GM21390 (cell line): ENCODE data around the gene CYB5B.
"Not testable (repeated sequence)": the region's sequence is repeated elsewhere in the genome, so short reads cannot be mapped to it uniquely, and the experiment has no call there.

Experiments used
- ATAC-seq: cut with Tn5 transposase; IDR thresholded peaks from one replicate; pipeline ENCODE4 v1.9.1; 2021; ENCODE audit not compliant: unreplicated experiment

Gene CYB5B

DNA sequence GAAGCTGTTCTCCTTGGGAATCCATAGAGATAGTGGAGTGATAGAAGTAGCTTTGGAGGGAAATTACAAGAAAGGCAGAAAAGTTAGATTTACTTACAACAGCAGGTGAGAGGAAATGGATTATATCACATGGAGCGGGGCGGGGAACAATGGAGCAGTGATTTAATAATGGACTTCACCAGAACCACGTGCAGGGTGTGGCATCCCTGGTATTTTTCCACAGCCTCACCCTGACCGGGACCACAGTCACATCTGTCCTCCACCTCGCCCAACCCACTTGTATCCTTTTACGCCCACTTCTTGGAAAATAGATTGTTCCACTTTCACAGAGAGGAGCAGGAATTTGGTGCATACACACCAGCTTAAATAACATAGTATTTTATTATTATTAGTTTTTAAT is 15.9 kb upstream of the CYB5B start:
- ATAC-seq = no peak

DNA sequence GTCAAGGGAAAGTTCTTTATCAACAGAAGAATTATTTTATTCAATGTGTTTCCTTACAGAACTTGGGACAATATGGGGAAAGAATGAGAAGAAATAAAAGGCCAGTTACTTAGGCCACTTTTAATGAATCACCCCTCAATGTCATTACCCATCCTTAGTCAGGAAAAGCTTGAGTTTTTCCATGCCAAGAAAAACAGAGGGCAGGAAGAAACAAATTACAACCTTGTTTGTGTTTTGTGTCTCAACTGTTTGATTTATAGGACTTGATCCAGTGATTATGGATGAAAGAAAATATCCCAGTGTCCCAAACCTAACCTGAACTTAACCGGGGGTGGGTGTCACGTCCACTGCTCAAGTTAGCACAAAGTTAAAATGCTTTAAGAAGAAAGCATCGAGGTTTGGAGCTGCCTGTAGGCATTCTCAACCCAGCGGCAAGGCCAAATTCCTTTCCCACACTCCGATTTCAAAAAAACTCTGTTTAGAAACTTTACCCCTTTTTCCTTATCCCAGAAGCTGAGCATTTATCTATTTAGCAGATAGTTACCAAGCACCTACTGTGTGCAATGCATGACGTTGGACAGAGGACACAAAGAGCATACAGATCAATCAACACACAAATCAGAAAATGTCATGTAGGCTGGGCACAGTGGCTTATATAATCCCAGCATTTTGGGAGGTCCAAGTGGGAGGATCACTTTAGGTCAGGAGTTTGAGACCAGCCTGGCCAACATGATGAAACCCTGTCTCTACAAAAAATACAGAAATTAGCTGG is 14.0 kb upstream of the CYB5B start:
- ATAC-seq = no peak

DNA sequence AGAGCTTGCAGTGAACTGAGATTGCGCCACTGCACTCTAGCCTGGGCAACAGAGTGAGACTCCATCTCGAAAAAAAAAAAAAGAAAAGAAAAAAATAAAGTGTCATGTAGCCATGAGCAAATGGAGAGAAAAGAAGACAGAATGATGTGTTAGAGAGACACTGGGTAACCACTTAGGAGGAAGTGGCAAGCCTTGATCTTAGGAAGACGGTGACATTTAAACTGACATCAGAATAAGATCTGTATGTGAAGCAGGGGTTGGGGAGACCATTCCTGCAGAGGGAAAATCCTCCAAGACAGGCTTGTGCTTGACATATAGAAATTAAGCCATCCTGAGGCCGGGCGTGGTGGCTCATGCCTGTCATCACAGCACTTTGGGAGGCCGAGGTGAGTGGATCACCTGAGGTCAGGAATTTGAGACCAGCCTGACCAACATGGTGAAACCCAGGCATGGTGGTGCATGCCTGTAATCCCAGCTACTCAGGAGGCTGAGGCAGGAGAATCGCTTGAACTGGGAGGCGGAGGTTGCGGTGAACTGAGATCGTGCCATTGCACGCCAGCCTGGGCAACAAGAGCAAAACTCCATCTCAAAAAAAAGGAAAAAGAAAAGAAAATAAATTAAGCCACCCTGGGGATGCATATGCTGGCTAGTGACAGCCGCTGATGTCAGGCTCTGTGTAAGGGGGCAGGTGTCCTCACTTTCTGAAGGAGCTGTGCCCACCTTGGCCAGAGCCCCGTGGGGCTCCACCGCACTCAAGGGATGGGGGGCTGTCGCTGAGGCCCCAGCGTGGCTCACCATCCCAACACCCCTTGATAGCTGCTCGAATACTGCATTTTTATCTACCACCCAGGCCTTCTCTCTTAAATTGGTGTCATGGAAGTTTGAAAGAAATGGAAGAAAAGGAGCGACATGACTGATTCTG is 13.1 kb upstream of the CYB5B start:
- ATAC-seq = no peak

DNA sequence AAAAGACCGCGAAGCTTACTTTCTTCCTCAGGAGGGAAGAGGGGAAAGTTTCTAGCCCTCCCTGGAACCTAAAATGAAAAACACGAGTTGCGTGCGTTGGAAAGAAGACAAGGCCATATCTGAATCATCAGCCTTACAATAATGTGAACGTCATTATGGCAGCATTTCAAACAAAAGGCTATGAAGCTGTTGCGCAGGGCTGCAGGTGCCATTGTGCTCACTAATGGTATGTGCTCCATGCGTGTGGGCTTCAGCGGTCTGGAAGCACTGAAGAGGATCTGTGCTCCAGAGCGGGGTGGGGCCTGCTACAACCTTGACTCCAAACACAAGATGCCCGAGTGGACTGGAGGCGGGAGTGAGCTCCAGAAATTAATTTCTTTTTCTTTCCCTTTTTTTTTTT is 12.1 kb upstream of the CYB5B start:
- no peak for ATAC-seq

DNA sequence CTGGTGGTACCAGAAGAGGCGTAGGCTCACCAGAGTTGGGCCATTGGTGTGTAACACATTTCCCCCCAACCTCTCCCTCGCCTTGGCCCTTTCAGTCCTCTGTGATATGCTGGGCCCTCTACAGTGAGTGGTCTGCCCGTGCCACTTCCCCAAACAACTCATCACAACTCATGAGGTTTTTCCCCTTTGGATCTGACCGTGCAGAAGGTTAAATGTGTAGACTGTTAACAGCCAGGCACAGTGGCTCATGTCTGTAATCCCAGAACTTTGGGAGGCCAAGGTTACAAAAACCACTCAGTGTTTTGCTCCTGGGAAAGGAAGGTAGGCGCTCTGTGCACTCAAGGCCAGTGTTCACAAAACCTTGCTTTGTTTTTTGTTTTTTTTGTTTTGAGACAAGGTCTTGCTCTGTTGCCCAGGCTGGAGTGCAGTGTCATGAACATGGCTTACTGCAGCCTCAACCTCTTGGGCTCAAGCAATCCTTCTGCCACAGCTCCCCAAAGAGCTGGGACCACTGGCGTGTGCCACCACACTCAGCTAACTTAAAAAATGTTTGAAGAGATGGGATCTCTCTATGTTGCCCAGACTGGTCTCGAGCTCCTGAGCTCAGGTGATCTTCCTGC is 11.3 kb upstream of the CYB5B start:
- ATAC-seq = no peak

DNA sequence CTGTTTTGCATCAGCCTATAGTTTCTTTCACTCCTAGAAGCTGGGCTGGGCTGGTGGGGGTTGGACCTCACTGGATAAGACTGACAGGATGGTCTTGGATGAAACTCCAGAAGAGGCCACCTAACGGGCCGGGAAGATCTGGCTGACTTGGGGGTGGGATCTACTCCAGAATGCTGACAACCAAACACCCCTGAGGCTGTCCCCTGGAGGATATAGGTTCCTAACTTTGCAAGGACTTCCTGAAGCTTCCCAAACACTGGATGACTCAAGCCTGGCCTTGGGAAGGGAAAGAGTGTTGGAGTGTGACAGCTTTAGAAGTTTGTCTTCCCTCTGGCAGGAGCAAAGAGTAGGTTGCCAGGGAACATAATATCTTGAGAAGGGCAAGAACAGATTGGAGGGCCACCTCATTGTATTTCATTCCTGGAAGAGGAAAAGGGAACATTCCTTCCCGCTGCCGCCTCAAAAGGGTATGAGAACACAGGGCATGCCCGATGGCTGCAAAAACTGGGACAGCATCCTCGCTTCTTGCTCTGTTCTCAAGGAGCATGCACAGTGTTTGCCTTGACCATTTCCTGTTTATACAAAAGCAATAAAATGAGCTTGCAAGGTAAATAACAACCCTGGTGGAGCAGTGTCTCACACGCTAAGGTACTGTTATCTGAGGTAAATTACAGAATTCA is 6.8 kb upstream of the CYB5B start:
- ATAC-seq = no peak

DNA sequence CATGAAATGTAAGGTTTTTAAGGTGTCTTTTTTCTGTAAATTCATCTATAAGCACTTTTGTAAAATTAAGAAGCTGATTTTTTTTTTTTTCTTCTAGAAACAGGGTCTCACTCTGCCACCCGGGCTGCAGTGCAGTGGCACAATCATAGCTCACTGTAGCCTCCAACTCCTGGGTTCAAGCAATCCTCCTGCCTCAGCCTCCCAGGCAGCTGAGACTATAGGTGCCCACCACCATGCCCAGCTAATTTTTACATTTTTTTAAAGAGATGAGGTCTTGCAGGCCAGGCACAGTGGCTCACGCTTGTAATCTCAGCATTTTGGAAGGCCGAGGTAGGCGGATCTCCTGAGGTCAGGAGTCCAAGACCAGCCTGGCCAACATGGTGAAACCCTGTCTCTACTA is 4.5 kb upstream of the CYB5B start:
- ATAC-seq = no peak

DNA sequence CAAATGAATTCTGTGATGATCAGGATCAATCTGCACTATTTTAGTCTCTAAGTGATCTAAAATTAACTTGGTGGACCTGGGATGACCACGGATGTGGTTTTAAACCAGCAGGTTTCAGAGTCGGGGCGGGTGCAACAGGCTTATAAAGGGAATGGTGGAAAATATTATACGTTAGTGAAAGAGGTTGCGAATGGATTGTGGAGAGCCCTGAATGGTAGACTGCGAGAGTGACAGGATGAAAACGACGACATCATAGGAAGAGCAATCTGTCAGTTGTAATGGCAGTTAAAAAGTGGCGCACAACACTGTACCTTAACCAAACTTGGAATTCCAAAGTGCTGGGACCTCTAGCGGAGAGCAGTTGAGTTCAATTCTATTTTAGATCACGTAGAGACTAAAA is 1.2 kb upstream of the CYB5B start:
- ATAC-seq = no peak

DNA sequence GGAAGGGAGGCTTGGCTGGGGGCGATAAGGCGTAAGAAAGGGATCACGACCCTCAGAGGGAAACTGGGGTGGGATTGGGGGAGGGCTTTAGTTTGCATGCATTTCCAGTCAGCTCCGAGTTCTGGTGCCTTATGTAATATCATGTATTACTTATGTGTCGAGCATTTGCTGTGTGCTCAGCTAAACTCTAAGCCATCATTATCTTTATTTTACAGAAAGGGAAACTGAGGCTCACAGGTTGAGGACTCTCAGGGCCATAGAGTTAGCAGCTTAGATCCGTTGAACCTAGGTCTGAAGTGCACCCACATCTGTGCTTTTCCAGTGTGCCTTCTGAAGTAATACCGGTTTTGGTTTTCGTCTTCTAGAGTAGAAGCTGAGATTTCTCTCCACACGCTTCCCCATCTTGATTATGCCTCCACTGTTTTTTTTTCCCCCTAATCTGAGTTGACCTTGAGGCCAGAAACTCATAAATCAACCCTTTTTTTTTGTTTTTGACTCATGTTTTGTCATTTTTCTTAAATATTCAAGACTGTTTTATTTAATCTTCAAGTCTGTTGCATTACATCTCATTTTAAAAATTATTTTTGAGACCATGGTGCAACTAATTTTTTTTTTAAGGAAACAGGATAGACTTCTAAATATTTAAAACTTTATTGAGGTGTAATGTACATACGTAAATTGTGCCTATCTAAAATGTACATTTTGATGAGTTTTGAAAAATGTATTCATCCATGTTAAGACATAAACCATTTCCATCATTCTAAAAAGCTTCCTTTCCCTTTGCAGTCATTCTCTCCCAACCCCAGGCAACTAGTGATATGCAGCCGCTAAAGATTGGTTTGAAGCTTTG is 741 bp downstream of the CYB5B start:
- ATAC-seq = no peak

DNA sequence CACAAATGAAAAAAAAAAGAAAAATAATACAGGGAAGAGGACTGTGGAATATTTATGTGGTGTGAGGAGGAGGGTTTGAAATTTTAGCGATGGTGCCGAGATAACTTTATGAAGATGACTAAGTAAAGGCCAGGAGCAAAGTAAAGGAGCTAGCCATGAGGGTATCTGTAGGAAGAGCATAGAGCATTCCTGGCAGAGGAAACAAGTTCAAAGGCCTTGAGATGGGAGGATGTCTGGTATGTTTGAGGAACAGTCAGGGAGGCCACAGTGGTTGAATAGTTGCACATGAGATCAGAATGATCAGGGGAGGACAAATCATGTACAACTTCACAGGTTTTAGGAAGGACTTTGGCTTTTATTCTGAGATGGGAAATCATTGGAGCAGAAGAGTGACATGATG is 4.2 kb downstream of the CYB5B start:
- no peak for ATAC-seq

DNA sequence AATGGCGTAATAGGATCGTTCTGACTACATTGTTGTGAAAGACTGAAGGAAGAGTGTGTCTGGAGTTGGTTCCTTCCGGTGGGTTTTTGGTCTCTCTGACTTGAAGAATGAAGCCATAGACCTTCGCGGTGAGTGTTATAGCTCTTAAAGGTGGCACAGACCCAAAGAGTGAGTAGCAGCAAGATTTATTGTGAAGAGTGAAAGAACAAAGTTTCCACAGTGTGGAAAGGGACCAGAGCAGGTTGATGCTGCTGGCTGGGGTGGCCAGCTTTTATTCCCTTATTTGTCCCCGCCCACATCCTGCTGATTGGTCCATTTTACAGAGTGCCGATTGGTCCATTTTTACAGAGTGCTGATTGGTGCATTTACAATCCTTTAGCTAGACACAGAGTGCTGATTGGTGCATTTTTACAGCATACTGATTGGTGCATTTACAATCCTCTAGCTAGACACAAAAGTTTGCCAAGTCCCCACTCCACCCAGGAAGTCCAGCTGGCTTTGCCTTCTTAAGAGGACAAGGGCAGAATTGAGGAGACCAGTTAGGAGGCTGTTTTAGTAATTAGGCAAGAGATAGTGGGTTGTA is 4.7 kb downstream of the CYB5B start:
- not testable (repeated sequence) for ATAC-seq

DNA sequence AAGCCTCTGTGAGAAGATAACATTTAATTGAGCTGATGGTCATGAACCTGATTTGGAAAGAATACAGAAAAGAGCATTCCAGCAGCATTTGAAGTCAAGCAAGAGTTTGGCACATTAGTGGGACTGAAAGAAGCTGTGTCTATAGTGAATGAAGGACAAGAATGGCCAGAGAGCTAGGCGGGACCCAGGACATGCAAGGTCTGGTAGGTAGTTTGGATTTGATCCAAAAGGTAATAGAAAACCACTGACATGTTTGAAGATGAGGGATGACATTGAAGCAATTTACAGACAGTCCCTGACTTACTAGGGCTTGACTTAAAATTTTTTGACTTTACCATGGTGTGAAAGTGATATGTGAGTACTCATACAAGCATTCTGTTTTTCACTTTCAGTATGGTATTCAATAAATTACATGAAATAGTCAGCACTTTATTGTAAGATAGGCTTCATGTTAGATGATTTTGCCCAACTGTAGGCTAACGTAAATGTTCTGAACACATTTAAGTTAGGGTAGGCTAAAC is 7.6 kb downstream of the CYB5B start:
- no peak for ATAC-seq

DNA sequence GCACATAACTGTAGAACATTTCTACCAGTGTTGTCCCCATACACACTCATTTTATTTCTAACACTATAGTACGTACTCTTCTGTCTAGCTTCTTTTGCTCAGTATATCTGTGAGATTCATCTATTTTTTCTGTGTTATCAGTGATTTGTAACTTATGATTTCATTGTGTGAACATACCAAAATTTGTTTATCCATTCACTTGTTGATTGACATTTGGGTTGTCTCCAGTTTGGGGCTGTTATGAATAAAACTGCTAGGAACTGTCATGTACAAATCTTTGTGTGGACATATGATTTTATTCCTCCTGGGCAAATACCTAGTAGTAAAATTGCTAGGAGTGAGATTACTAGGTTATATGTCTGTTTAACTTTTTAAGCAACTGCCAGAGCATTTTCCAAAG is 9.6 kb downstream of the CYB5B start:
- ATAC-seq = no peak

DNA sequence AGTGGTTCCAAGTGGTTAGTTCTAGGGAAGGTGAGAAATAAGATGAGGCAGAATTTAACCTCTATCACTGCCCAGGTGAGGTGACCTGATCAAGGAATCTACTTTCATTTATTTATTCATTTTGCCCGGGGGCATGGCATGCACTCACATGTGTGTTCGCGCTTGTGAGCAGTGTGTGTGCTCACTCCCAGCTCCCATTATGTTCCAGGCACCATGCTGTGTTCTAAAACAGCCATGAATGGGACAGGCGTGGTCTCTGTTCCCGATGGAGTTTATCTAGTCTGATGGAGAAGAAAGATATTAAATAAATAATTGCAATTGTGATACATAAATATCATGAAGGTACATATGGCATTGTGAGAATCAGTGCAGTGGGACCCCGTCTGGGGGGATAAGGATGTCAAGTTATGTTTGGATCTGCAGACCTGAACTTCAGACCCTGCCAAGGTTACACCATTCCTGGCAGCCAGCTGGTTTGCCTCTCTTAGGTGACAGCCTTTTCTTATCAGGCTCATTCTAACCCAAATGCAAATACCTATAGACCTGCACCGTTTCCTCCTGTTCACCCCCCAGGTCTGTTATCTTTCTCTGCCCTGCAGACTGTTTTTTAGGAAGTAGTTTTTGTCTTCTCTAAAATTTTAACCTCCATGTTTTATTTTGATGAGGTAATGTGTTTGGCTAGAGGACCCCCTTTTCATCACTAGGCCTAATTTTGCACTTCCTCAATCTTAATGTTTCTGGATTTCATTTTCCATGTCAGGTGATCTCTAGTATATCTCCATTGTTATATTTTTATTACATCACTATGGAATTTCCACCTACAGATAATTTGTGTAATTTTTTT is 11.8 kb downstream of the CYB5B start:
- no peak for ATAC-seq

DNA sequence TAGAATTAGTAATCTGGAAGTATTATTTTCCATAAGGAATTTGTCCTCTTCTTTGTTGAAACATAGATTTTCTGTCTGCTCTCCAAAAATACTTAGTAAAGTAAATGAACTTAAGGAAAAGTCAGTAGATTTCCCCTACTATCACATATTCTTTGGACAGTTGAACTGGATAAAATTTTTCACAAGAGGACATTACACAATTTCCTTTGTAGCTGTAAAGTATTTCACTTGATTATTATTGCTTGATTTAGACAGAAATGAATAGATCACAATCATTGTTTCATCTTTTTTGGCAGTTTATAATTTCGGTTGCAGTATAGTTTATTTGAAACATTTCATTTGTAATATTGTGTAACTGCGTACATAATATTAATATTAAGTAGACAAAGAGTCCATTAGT is 12.5 kb downstream of the CYB5B start:
- no peak for ATAC-seq

DNA sequence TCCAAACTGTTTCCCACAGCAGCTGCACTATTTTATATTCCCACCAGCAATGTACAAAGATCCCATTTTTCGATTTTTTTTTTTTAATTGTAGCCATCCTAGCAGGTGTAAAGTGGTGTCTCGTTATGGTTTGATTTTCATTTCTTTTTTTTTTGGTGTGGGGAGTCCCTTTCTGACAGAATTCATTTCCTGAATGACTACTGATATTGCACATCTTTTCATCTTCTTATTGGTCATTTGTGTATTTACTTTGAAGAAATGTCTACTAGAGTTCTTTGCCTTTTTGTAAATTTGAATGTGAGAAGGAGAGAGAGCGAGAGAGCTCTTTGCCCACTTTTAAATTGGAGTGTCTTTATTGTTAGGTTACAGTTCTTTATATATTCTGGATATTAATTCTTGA is 14.0 kb downstream of the CYB5B start:
- ATAC-seq = no peak

DNA sequence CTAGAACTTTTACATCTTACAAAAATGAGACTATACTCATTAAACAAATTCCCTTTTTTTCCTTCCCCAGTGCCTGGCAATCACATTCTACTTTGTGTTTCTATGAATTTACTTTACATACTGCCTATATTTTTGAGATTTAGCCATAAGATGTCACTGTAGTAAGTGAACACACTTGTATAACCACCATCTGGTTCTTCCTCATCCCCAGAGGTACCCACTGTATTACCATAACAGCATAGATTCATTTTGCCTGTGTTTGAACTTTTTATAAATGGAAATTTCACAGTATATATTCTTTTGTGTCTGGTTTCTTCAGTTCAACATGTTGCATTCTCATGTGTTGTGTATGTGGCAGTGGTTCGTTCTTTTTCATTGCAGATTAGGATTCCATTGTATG is 15.8 kb downstream of the CYB5B start:
- no peak for ATAC-seq

DNA sequence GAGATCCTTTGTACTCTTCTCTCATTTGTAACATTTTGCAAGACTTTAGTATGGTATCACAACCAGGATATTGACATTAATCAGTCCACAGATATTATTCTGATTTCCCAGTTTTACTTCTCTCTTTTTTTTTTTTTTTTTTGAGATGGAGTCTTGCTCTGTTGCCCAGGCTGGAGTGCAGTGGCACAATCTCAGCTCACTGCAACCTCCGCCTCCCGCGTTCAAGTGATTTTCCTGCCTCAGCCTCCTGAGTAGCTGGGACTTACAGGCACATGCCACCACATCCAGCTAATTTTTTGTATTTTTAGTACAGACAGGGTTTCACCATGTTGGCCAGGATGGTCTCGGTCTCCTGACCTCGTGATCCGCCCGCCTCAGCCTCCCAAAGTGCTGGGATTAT is 16.6 kb downstream of the CYB5B start:
- ATAC-seq = not testable (repeated sequence)
